GM23338 (cell line): ENCODE data around the gene PROS1. TPM values are rescaled to one million over a fixed set of nuclear protein-coding genes. Genes with fewer than 3 reads are reported as not detected.

Source experiments
- ATAC-seq: fragments of 200-7000 bp; cut with Tn5 transposase; 3 replicates; pipeline ENCODE4 v1.9.1; 2020
- DNase-seq: peaks from one replicate; pipeline ENCODE4 v3.0.0-alpha.2; 2015; ENCODE audit warnings: low spot score
- H2AFZ ChIP-seq: fragments of 200-600 bp; sonication (generic); 2 replicates; pipeline ENCODE4 v1.8.0; 2016; ENCODE audit warnings: antibody characterized with exemption, mild to moderate bottlenecking, moderate library complexity
- H3F3A ChIP-seq: fragments of 200-600 bp; sonication (generic); replicated peaks from 2 replicates; pipeline ENCODE4 v1.8.0; 2017; ENCODE audit warnings: antibody characterized with exemption, mixed run types, low read depth
- H3K27ac ChIP-seq: fragments of 200-600 bp; sonication (generic); 2 replicates; pipeline ENCODE4 v1.6.1; 2016; ENCODE audit warnings: low read depth
- H3K27me3 ChIP-seq: fragments of 200-600 bp; sonication (generic); 2 replicates; pipeline ENCODE4 v1.8.0; 2016; ENCODE audit warnings: mild to moderate bottlenecking, mixed run types, moderate library complexity; ENCODE audit not compliant: insufficient read depth
- H3K36me3 ChIP-seq: fragments of 200-600 bp; sonication (generic); 2 replicates; pipeline ENCODE4 v1.8.0; 2016; ENCODE audit warnings: mild to moderate bottlenecking; ENCODE audit not compliant: insufficient read depth
- H3K4me1 ChIP-seq: fragments of 200-600 bp; sonication (generic); 2 replicates; pipeline ENCODE4 v1.8.0; 2016; ENCODE audit warnings: mild to moderate bottlenecking, moderate library complexity; ENCODE audit not compliant: insufficient read depth
- H3K4me2 ChIP-seq: fragments of 200-600 bp; sonication (generic); 2 replicates; pipeline ENCODE4 v1.7.1; 2017; ENCODE audit warnings: mixed run types
- H3K4me3 ChIP-seq: fragments of 200-600 bp; sonication (generic); 2 replicates; pipeline ENCODE4 v1.6.1; 2016; ENCODE audit warnings: mixed run types
- H3K79me2 ChIP-seq: fragments of 200-600 bp; sonication (generic); replicated peaks from 2 replicates; pipeline ENCODE4 v1.8.0; 2017; ENCODE audit warnings: mild to moderate bottlenecking; ENCODE audit not compliant: insufficient read depth
- H3K9me2 ChIP-seq: fragments of 200-600 bp; sonication (generic); 2 replicates; pipeline ENCODE4 v1.8.0; 2017; ENCODE audit not compliant: insufficient read depth
- H4K20me1 ChIP-seq: fragments of 200-600 bp; sonication (generic); replicated peaks from 2 replicates; pipeline ENCODE4 v1.8.0; 2017; ENCODE audit warnings: mild to moderate bottlenecking; ENCODE audit not compliant: insufficient read depth
- H3K27ac Mint-ChIP-seq: 2 replicates; pipeline ENCODE4 v1.8.0; 2020; ENCODE audit warnings: inconsistent platforms, mild to moderate bottlenecking, moderate library complexity, mixed read lengths
- H3K27me3 Mint-ChIP-seq: 3 replicates; pipeline ENCODE4 v1.8.0; 2022; ENCODE audit warnings: low read depth, mild to moderate bottlenecking, moderate library complexity, mixed read lengths, inconsistent platforms; ENCODE audit not compliant: insufficient read depth, poor library complexity
- H3K36me3 Mint-ChIP-seq: 3 replicates; pipeline ENCODE4 v1.8.0; 2021; ENCODE audit warnings: low read depth, mild to moderate bottlenecking, inconsistent platforms, moderate library complexity, mixed read lengths
- H3K4me1 Mint-ChIP-seq: 3 replicates; pipeline ENCODE4 v1.8.0; 2020; ENCODE audit warnings: mild to moderate bottlenecking, inconsistent platforms, mixed read lengths
- H3K4me3 Mint-ChIP-seq: 3 replicates; pipeline ENCODE4 v1.8.0; 2021; ENCODE audit warnings: moderate library complexity, mild to moderate bottlenecking, inconsistent platforms, mixed read lengths
- H3K9me3 Mint-ChIP-seq: 3 replicates; pipeline ENCODE4 v1.8.0; 2020; ENCODE audit warnings: moderate library complexity, mild to moderate bottlenecking, inconsistent platforms, mixed read lengths
- CREB1 ChIP-seq: fragments of 250-450 bp; sonication (Bioruptor Pico); IDR thresholded peaks from 2 replicates; pipeline ENCODE4 v1.5.0; 2020; ENCODE audit warnings: low read depth, mild to moderate bottlenecking, moderate library complexity
- EZH2 ChIP-seq: fragments of 200-600 bp; sonication (generic); IDR thresholded peaks from one replicate; pipeline ENCODE4 v1.8.0; 2017; ENCODE audit warnings: antibody characterized with exemption, mild to moderate bottlenecking, low read depth; ENCODE audit not compliant: unreplicated experiment
- EZH2phosphoT487 ChIP-seq: fragments of 200-600 bp; sonication (generic); IDR thresholded peaks from one replicate; pipeline ENCODE4 v1.8.1; 2018; ENCODE audit warnings: antibody characterized with exemption; ENCODE audit not compliant: unreplicated experiment
- POLR2AphosphoS5 ChIP-seq: IDR thresholded peaks from 2 replicates; pipeline ENCODE4 v1.6.1; 2016; ENCODE audit warnings: antibody characterized with exemption, low read depth
- REST ChIP-seq: IDR thresholded peaks from one replicate; pipeline ENCODE4 v1.6.1; 2018; ENCODE audit warnings: antibody characterized with exemption; ENCODE audit not compliant: unreplicated experiment
- ZNF114 ChIP-seq: fragments of 250-450 bp; sonication (Bioruptor Pico); IDR thresholded peaks from 2 replicates; pipeline ENCODE4 v1.5.0; 2020; ENCODE audit warnings: mild to moderate bottlenecking, moderate library complexity
- ZNF331 ChIP-seq: fragments of 250-450 bp; sonication (Bioruptor Pico); IDR thresholded peaks from 2 replicates; pipeline ENCODE4 v1.5.0; 2020; ENCODE audit warnings: low read depth, mild to moderate bottlenecking, moderate library complexity
- ZNF462 ChIP-seq: fragments of 250-450 bp; sonication (Bioruptor Pico); IDR thresholded peaks from 2 replicates; pipeline ENCODE4 v1.5.0; 2020; ENCODE audit warnings: mild to moderate bottlenecking, moderate library complexity
- polyA plus RNA-seq: library from polyadenylated mRNA; unstranded; fragments of >200 nt; fragmentation: Nextera tagmentation; extraction: Ambion mirVana; gene quantifications from 2 replicates; pipeline ENCODE4 v1.2.1, GENCODE V29; 2016
- total RNA-seq: library from RNA; depleted of rRNA; stranded (reverse); fragments of >200 nt; shearing (Covaris generic); gene quantifications from 2 replicates; pipeline ENCODE4 v1.2.3, GENCODE V29; 2014
- TF ChIP-seq, protein P1 (sequence below): IDR thresholded peaks from 2 replicates; pipeline ENCODE4 v1.6.1; 2016; ENCODE audit warnings: antibody characterized with exemption

The PROS1 gene
- total and polyA plus RNA-seq, 2 experiments from 2014 or later, result 1.8 to 4.1 TPM

DNA sequence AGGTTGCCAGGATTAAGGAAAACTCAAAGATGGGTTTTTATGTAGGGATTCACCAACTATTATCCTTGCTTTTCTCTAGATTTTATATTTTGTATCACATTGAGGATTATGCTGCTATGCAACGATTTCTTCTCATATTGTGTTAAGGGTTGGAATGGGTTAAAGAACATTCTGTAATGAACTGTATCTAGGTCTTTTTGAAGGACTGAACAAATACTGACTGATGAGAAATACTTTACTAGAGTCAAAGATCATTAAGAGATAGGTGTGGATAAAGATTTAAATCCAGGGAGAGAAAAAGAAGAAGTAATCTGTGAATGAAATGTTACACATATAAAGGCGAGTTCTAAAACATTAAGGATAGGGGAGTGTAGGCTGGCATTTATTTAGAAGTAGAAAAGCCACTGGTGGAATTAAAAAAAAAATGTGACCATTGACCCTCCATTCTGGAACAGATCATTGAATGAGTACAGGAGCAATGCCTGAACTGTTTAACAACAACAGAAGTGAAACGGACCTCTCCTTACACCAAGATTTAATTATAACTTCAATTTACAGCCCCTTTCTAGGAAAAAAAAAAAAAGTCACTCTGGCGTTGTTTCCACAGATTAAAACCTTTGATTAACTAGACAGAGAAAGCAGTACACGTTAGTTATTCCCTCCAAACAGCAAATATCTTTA lies 39.2 kb downstream of the PROS1 start (continued):
- no peak for TF ChIP-seq ZNF462
- no peak for TF ChIP-seq REST

GRCh38 chr3:93931597-93932229 lies 42.0 kb downstream of the PROS1 start:
- Histone ChIP-seq H3K9me2 (no peaks in the 10 kb centered on the region), H3K27ac (no peak overlapping the region), H3K4me1 (no peaks in the 10 kb centered on the region), H3K36me3 (no peaks in the 10 kb centered on the region), H3K4me2 (no peak overlapping the region), H4K20me1 (no peaks in the 10 kb centered on the region), H3K27me3 (no peaks in the 10 kb centered on the region), H3K4me3 (no peak overlapping the region), H3F3A (no peaks in the 10 kb centered on the region), H2AFZ (no peak overlapping the region), H3K79me2 (no peaks in the 10 kb centered on the region)
- DNase-seq (no peak), ATAC-seq (no peak)
- Mint-ChIP-seq H3K27me3 (no peaks in the 10 kb centered on the region), H3K4me1 (no peaks in the 10 kb centered on the region), H3K27ac (no peak overlapping the region), H3K9me3 (peaks cover 86% of the 10 kb centered on the region), H3K4me3 (no peak overlapping the region), H3K36me3 (peaks cover 21% of the 10 kb centered on the region)
- TF ChIP-seq ZNF114 (CRISPR knock-in tag) (no peak), CREB1 (CRISPR knock-in tag) (no peak), EZH2 (no peak), EZH2phosphoT487 (no peak), ZNF331 (CRISPR knock-in tag) (no peak), POLR2AphosphoS5 (no peak), REST (no peak)
- TF ChIP-seq, protein P1, sequence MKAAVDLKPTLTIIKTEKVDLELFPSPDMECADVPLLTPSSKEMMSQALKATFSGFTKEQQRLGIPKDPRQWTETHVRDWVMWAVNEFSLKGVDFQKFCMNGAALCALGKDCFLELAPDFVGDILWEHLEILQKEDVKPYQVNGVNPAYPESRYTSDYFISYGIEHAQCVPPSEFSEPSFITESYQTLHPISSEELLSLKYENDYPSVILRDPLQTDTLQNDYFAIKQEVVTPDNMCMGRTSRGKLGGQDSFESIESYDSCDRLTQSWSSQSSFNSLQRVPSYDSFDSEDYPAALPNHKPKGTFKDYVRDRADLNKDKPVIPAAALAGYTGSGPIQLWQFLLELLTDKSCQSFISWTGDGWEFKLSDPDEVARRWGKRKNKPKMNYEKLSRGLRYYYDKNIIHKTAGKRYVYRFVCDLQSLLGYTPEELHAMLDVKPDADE, result no peak
